SKM-1 (cell line): ENCODE results near the gene PURA.

Experiments used
- DNase-seq: peaks from one replicate; lab custom pipeline; 2025; ENCODE audit not compliant: unreplicated experiment; lab: John Stamatoyannopoulos, UW

Gene PURA

GRCh38 chr5:140109759-140110645 is 3.9 kb upstream of the PURA start:
- no peak for DNase-seq

- no peak for DNase-seq
Measured at GRCh38 chr5:140110646-140110957, 3.3 kb upstream of the PURA start.

GRCh38 chr5:140111011-140111858 is 2.7 kb upstream of the PURA start:
- peak; percentile 43 for DNase-seq

- no peak for DNase-seq
Measured at GRCh38 chr5:140111859-140112551, 1.9 kb upstream of the PURA start.

- DNase-seq: no peak
Measured at GRCh38 chr5:140112685-140113179, 1.2 kb upstream of the PURA start.

GRCh38 chr5:140113180-140113698 is 670 bp upstream of the PURA start:
- no peak for DNase-seq

GRCh38 chr5:140114341-140115185 is 654 bp downstream of the PURA start:
- DNase-seq: no peak

- no peak for DNase-seq
Measured at GRCh38 chr5:140115186-140115500, 1.2 kb downstream of the PURA start.

GRCh38 chr5:140116716-140117115 is 2.8 kb downstream of the PURA start:
- no peak for DNase-seq

GRCh38 chr5:140117523-140117922 is 3.6 kb downstream of the PURA start:
- no peak for DNase-seq

- DNase-seq: no peak
Measured at GRCh38 chr5:140118302-140118936, 4.5 kb downstream of the PURA start.

- no peak for DNase-seq
Measured at GRCh38 chr5:140125637-140126036, 11.7 kb downstream of the PURA start, which contains the start of gene IGIP. Gene IGIP (plus strand): TSS chr5:140125937. CDS start chr5:140128477, 2,540 bp downstream.

- no peak for DNase-seq
Measured at GRCh38 chr5:140126315-140127012, 12.6 kb downstream of the PURA start.

GRCh38 chr5:140128376-140128775 is 14.5 kb downstream of the PURA start:
- no peak for DNase-seq

GRCh38 chr5:140130949-140131733 is 17.2 kb downstream of the PURA start:
- no peak for DNase-seq

- peak; percentile 27 for DNase-seq
Measured at GRCh38 chr5:140131967-140132409, 18.1 kb downstream of the PURA start.

- no peak for DNase-seq
Measured at GRCh38 chr5:140133514-140134167, 19.7 kb downstream of the PURA start.
